Prostate gland (tissue), 2 donors: ENCODE results near the gene NDRG3.

Experiments used
- POLR2A ChIP-seq: fragments of 450-650 bp; IDR thresholded peaks from one replicate; pipeline ENCODE4 v1.6.1; 2016; ENCODE audit warnings: antibody characterized with exemption, mild to moderate bottlenecking
- TF ChIP-seq, protein P1 (sequence below), 4 experiments: fragments of 200-600 bp in 2 of 4; fragments of 450-650 bp in 2 of 4; sonication (generic) in 2 of 4; IDR thresholded peaks; 1 replicate in 3 of 4; 2 replicates in 1 of 4; pipeline ENCODE4 v1.5.1; 2016 to 2019; ENCODE audit warnings: antibody characterized with exemption in 4 of 4, mild to moderate bottlenecking in 2 of 4, moderate library complexity in 2 of 4

DNA sequence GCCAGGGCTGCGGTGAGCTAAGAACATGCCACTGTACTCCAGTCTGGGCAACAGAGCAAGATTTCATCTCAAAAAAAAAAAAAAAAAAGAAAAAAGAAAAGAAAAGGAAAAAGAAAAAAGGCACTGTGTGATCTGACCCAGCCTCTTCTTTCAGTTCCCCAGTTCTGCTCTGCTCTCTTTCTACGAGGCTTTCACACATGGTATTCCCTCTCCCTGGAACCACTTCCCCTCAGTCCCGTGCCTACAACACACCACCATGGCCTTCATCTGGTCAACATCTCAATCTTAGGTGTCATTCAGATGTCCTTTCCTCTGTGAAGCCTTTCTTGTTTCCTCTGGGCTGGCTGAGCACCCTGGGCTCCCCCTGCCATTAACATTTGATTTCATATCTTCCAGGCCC is 29.9 kb upstream of the NDRG3 start:
- no peak for TF ChIP-seq POLR2A
- TF ChIP-seq, protein P1, sequence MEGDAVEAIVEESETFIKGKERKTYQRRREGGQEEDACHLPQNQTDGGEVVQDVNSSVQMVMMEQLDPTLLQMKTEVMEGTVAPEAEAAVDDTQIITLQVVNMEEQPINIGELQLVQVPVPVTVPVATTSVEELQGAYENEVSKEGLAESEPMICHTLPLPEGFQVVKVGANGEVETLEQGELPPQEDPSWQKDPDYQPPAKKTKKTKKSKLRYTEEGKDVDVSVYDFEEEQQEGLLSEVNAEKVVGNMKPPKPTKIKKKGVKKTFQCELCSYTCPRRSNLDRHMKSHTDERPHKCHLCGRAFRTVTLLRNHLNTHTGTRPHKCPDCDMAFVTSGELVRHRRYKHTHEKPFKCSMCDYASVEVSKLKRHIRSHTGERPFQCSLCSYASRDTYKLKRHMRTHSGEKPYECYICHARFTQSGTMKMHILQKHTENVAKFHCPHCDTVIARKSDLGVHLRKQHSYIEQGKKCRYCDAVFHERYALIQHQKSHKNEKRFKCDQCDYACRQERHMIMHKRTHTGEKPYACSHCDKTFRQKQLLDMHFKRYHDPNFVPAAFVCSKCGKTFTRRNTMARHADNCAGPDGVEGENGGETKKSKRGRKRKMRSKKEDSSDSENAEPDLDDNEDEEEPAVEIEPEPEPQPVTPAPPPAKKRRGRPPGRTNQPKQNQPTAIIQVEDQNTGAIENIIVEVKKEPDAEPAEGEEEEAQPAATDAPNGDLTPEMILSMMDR (IDR thresholded peaks at IDR 0.05) = no peak
